Retinal pigment epithelial cell (primary cell): ENCODE measurements around the gene CHADL.

ENCODE experiments used
- DNase-seq: peaks from one replicate; pipeline ENCODE4 v3.0.0-alpha.2; 2010; ENCODE audit warnings: low read depth
- H3K4me3 ChIP-seq: 2 replicates; pipeline ENCODE4 v1.5.1; 2011; ENCODE audit warnings: mild to moderate bottlenecking, low read length, control low read depth, moderate library complexity
- TF ChIP-seq, protein P1 (sequence below): conservative IDR thresholded peaks from 2 replicates; pipeline ENCODE4 v1.5.1; 2011; ENCODE audit warnings: low read depth, low read length, control low read depth, inconsistent platforms

CHADL gene

DNA sequence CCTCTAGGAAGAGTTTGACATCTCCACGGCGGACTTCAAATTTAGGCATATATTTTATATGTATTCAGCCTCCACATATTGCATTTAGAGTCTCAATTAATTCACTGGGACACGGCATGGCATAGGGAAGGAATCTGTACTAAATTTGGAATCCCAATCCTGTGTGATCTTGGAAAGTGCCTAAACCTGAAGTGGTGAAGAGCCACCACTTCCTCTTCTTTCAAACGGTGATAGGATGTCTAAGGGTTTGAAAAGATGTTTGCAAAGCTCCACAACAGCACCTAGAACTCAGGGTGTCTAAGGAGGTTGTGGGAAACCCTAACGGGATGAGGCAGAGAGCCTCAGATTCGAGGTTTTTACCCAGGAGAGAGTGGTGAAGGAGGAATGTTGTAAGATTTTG is 36.7 kb downstream of the CHADL start:
- no peak for DNase-seq
- TF ChIP-seq, protein P1, sequence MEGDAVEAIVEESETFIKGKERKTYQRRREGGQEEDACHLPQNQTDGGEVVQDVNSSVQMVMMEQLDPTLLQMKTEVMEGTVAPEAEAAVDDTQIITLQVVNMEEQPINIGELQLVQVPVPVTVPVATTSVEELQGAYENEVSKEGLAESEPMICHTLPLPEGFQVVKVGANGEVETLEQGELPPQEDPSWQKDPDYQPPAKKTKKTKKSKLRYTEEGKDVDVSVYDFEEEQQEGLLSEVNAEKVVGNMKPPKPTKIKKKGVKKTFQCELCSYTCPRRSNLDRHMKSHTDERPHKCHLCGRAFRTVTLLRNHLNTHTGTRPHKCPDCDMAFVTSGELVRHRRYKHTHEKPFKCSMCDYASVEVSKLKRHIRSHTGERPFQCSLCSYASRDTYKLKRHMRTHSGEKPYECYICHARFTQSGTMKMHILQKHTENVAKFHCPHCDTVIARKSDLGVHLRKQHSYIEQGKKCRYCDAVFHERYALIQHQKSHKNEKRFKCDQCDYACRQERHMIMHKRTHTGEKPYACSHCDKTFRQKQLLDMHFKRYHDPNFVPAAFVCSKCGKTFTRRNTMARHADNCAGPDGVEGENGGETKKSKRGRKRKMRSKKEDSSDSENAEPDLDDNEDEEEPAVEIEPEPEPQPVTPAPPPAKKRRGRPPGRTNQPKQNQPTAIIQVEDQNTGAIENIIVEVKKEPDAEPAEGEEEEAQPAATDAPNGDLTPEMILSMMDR: no peak
- no peak overlapping the region for H3K4me3 ChIP-seq

DNA sequence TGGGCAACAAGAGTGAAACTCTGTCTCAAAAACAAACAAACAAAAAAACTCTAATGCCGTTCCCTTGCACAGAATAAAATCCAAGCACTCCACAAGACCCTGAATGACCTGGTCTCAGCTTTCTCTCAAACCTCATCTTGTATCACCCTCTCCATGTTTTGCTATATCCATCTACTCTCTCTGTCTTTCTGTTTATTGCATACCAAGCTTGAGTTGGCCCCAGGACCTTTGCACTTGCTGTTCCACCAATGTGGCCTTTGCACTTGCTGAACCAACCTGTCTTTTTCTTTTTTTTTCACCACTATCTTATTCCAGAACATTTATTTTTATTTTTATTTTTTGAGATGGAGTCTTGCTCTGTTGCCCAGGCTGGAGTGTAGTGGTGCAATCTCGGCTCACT is 37.6 kb downstream of the CHADL start:
- TF ChIP-seq, protein P1: no peak
- DNase-seq: no peak
- no peak overlapping the region for H3K4me3 ChIP-seq

DNA sequence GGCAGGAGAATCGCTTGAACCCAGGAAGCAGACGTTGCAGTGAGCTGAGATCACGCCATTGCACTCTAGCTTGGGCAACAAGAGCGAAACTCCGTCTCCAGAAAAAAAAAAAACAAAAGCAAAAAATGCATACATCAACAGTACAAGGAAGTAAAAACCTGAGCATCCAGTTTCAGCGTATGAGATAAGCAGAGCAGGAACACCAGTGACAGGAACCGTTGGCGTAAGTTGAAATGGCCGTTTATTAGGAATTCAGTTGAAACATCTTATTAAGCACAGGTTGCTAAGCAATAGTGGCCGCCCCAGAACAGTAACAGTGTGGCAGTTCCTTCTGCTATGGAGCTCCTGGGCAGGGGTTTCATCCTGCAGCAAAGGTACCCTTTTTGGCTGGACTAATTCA is 39.6 kb downstream of the CHADL start:
- no peak for DNase-seq
- H3K4me3 ChIP-seq: no peak overlapping the region
- TF ChIP-seq, protein P1: no peak

DNA sequence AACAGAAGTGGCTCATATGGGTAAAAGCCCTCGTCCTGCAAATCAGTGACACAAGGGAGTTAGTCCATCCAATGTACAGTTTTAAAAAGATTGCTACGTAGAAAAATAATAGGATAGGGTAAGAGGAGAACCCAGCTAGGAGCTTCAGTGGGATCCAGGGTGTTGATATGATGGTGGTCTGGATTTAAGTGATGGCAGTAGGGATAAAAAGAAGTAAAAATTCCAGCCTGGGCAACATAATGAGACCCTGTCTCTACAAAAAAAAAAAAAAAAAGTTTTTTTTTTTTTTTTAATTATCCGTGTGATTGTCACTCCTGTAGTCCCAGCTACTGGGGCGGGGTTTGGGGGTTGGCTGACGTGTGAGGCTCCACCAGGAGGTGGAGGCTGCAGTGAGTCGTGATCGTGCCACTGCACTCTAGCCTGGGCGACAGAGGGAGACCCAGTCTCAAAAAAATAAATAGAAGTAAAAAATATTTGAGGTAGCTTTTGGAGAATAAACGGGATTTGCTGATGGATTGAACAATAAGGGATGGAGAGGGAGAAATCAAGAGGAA is 42.6 kb downstream of the CHADL start:
- no peak for DNase-seq
- H3K4me3 ChIP-seq: peak overlapping the region; percentile 72
- TF ChIP-seq, protein P1: peak; percentile 8

DNA sequence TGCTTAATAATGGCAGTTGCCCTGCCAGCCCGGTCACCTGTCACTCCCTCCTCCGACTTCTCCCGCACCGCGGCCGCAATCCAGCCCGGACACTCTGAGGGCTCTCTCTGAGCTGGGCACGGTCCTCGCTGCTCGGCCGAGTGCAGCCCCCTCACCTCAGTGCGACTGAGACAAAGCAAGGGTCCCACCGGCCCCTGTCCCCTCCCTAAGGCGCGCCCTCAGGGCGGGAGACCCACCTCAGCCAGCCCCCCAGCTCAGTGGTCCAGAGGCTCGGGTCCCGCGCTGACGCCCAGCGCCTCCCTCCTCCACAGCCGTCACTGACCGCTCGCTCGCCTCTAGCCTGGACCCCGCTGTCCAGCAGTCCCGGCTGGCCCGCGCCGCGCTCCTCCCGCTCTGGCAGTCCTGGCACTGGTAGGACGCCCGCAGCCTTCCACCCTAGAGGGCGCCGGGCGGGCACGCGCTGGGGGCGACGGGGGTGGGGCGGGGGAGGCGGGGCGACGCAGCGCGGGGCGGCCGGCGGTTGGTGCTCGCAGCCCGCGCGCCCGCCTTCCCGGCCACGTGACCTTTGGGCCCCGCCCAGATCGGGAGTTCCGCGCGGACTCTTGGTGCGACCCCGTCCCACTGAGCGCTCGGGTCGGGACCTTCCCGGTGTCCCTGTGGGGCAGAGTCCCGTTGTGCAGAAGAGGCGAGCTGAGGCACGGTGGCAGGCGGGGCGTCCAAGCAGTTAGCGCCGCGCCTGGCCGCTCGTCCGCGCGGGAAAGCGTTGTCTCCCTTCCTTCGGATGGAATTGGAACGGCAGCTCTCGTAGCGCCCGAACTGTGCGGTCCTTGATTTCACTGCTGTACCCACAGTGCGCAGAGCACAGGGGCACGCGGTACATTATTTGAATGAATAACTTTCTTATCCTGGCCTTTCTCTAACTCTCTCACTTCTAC is 43.4 kb downstream of the CHADL start:
- no peak for DNase-seq
- TF ChIP-seq, protein P1: peak; percentile 13
- H3K4me3 ChIP-seq: peak overlapping the region; percentile 72

DNA sequence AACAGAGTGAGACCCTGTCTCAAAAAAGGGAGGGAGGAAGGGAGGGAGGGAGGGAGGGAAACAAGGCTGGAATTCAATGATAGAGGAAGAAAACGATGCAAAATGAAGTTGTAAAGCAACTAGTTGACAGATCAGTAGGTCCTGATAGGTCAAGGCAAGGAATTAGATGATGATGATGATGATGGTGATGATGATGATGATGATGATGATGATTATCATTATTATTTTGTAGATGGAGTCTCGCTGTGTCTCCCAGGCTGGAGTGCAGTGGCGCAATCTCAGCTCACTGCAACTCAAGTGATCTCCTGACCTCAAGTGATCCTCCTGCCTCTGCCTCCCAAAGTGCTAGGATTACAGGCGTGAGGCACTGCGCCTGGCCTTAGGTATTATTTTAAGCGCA is 46.9 kb downstream of the CHADL start:
- TF ChIP-seq, protein P1: no peak
- DNase-seq: no peak
- no peak overlapping the region for H3K4me3 ChIP-seq

DNA sequence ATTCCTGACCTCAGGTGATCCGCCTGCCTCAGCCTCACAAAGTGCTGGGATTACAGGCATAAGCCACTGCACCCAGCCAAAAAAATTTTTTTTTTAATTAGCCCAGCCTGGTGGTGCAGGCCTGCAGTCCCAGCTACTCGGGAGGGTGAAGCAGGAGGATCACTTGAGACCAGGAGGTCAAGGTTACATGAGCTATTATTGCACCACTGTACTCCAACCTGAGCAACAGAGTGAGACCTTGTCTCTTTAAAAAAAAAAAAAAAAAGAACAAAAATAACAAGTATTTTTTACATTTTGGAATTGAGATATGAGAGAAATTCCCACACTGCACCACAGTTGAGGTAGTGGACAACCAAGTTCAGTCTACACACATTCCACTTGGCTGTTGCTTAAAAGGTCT is 49.3 kb downstream of the CHADL start:
- TF ChIP-seq, protein P1: no peak
- no peak overlapping the region for H3K4me3 ChIP-seq
- no peak for DNase-seq
